PC-9 (cell line): ENCODE measurements around the gene SOAT2.

Experiments used
- EZH2 ChIP-seq: fragments of 200-600 bp; sonication (generic); IDR thresholded peaks from 2 replicates; pipeline ENCODE4 v1.8.0; 2017; ENCODE audit warnings: antibody characterized with exemption, low read depth
- TF ChIP-seq, protein P1 (sequence below): fragments of 200-600 bp; sonication (generic); conservative IDR thresholded peaks from 2 replicates; pipeline ENCODE4 v1.6.1; 2017; ENCODE audit warnings: mixed run types, antibody characterized with exemption, mild to moderate bottlenecking, moderate library complexity

DNA sequence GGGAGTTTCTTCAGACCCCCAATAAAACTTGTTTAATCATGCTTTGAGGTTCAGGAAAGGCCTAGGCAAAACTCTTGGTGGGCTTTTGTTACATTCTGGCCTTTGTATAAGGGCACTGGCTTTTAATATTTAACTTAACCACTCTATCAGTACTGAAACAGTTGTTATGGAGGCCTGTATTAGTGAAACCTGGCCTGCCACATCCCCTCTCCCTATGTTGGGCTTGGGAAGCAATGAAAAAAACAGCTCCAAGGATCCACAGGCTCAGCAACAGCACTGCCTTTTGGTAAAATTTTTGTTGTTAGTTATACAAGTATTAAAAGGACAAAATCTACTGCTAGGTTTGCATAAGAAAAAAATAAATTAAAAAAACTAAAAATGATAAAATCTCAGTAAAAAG, 10.7 kb downstream of the SOAT2 start:
- TF ChIP-seq, protein P1, sequence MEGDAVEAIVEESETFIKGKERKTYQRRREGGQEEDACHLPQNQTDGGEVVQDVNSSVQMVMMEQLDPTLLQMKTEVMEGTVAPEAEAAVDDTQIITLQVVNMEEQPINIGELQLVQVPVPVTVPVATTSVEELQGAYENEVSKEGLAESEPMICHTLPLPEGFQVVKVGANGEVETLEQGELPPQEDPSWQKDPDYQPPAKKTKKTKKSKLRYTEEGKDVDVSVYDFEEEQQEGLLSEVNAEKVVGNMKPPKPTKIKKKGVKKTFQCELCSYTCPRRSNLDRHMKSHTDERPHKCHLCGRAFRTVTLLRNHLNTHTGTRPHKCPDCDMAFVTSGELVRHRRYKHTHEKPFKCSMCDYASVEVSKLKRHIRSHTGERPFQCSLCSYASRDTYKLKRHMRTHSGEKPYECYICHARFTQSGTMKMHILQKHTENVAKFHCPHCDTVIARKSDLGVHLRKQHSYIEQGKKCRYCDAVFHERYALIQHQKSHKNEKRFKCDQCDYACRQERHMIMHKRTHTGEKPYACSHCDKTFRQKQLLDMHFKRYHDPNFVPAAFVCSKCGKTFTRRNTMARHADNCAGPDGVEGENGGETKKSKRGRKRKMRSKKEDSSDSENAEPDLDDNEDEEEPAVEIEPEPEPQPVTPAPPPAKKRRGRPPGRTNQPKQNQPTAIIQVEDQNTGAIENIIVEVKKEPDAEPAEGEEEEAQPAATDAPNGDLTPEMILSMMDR, result no peak
- TF ChIP-seq EZH2, result no peak
